ENCODE results near the gene NMBR.
"Not testable (repeated sequence)": the region's sequence is repeated elsewhere in the genome, so short reads cannot be mapped to it uniquely, and the experiment has no call there.

Gene NMBR

GRCh38 chr6:142058551-142059290 lies 88.2 kb downstream of the NMBR start:
- DNase-seq (ENCODE audit: low read depth) = no peak

DNA sequence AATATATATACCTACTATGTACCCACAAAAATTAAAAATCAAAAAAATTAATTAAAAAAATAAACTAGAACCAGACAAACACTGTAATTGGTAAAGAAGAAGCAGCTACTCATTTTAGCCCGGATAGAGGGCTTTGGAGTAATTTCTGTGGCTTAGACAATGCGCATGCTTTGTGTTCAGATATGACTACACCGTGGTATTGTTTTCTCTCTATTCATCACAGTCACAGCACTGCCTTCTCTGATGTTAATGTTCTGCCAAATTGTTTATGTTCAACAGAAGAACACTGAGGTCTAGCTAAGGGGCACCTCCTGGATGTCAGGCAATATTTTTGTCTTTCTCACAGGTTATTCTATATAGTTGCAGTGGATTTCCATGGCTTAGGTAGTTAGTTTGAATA lies 91.7 kb downstream of the NMBR start:
- no peak for DNase-seq (ENCODE audit: low read depth)

DNA sequence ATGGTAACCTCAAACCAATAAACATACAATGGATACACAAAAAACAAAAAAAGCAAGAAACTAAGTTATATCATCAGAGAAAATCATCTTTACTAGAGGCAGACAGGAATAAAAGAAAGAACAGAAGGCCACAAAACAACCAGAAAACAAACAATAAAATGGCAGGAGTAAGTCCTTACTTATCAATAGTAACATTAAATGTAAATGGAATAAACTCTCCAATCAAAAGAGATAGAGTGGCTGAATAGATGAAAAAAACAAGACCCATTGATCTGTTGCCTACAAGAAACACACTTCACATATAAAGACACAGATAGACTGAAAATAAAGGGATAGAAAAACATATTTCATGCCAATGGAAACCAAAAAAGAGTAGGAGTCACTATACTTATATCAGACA lies 95.5 kb downstream of the NMBR start:
- no peak for DNase-seq (ENCODE audit: low read depth)

DNA sequence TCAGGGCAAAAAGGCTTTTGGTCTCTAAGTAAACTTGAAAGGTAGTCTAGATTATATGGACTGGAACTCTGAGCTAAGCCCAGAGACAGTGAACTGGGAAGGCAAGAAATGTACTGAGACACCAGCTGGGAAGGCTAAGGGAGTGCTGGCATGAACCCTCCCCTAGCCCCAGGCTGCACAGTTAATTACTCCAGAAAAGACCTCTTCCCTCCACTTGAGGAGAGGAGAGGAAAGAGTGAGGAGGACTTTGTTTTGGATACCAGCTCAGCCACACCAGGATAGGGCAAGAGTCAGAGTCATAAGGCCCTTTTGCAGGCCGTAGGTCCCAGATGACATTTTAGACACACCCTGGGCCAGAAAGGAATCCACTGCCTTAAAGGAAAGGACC lies 98.3 kb downstream of the NMBR start:
- DNase-seq (ENCODE audit: low read depth) = no peak

DNA sequence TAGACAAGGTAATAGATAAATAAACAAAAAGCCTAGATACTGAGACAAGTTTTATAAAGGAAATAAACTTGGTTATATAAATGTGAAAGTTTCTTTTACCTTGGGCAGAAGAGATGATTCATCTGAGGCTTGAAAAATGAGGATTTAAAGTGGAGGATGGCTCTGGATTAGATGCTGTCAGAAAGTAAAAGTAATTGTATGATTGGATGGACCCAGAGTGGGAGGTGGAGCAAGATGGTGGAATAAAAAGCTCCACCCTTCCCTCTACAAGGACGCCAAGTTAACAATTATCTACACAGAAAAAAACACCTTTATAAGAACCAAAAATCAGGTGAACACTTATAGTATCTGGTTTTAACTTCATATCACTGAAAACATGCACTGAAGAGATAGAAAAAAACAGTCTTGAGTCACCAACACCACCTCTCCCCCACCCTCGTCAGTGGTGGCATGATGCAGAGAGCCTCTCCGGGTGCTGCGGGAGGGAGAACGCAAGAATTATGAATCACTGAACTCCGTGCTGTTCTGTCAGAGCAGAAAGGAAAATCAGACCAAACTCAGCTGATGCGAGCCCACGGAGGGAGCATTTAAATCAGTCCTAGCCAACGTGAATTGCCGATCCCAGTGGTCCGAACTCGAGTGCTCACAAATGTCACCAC lies 98.9 kb downstream of the NMBR start:
- DNase-seq (ENCODE audit: low read depth) = no peak

DNA sequence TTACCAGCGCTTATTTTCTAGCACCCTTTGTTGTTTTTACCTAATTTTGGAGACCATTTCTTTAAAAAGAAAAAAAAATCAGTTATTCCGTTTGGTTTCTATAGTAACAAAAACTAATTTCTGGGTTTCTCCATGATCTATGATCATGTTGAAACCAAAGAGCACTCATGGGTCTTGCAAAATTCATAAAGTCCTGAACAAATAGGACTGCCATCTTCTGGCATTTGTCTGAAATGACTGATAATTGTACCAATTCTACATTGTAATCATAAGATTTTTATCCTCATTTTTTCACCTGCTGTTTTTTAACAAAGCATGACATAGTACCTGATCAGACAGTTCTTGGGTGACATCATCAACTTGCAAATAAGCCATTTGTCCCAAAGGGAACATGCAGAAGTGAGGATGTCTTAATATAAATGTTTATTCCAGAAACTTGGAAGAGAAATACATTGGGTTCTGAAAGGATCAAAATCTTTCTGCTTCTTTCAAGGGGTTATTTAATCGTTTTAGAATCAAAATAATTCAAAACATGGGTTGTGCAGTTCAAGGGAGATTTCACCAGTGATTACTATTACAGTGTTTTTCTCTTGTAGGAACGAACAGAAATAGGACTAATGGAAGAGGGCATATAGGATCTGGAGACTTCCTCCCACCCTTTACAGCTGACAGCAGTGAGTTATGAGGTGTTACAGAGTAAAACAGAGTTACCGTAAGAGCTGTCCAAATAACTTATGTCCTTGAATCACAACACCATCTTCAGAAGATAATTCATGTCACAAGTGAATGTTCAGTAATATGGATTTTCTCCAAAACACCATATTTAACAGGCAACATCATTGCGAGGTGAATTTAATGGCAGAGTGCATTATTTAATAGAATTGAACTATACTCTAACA lies 101.3 kb downstream of the NMBR start:
- no peak for DNase-seq (ENCODE audit: low read depth)

- DNase-seq (ENCODE audit: low read depth) = no peak
Observed at GRCh38 chr6:142035890-142036289, 111.0 kb downstream of the NMBR start.

DNA sequence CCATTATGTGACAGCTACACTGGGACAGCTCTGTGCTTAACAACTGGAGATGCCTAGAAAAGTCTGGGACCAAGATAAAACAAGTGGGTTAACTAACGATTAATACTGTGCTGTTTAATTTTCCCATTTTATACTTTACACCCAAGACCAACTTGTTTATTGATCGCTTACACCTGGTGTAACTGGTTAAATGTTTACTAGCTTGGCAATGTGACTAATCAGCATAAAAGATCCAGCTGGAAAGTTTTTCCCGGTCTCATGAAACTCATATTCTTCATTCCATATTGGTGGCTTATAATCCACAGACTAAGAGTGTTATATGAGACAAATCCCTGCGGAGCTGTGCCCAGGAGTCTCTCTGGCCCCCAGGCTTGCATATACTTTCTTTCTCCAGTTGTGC lies 115.9 kb downstream of the NMBR start:
- DNase-seq (ENCODE audit: low read depth) = no peak

DNA sequence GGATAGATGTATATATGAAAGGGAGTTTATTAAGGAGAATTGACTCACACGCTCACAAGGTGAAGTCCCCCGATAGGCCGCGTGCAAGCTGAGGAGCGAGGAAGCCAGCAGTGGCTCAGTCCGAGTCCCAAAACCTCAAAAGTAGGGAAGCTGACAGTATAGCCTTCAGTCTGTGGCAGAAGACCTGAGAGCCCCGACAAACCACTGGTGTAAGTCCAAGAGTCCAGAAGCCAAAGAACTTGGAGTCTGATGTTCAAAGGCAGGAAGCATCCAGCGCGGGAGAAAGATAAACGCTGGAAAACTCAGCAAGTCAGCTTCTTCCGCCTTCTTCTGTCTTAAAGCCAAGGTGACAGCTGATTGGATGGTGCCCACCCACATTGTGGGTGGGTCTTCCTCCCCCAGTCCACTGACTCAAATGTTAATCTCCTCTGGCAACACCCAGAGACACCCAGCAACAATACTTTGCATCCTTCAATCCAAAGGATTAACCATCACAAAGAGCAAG lies 116.8 kb downstream of the NMBR start:
- DNase-seq (ENCODE audit: low read depth) = no peak

DNA sequence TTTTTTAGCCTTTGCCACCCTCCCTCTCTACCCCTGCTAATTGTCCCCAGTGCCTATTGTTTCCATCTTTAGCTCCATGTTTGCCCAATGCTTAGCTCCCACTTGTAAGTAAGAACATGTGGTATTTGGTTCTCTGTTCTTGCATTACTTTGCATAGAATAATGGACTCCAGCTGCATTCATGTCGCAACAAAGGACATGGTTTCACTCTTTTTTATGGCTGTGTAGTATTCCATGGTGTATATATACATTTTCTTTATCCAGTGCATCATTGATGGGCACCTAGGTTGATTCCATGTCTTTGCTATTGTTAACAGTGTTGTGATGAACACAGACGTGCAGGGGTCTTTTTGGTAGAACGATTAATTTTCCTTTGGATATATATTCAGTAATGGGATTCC lies 118.4 kb downstream of the NMBR start:
- DNase-seq (ENCODE audit: low read depth) = no peak

GRCh38 chr6:142027804-142028203 lies 119.1 kb downstream of the NMBR start:
- DNase-seq (ENCODE audit: low read depth) = not testable (repeated sequence)

DNA sequence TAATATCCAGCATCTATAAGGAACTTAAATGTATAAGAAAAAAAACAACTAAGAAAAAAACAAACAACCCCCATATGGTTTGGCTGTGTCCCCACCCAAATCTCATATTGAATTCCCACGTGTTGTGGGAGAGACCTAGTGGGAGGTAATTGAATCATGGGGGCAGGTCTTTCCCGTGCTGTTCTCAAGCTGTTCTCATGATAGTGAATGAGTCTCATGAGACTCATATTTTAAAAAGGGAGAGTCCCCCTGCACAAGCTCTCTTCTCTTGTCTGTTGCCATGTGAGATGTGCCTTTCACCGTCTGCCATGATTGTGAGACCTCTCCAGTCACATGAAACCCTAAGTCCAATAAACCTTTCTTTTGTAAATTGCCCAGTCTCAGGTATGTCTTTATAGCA lies 119.8 kb downstream of the NMBR start:
- no peak for DNase-seq (ENCODE audit: low read depth)

GRCh38 chr6:142026471-142026870 lies 120.5 kb downstream of the NMBR start:
- no peak for DNase-seq (ENCODE audit: low read depth)

Data from T follicular helper cell (primary cell).